GM12878 (cell line): ENCODE results near the gene DGCR8. TPM values are rescaled to one million over a fixed set of nuclear protein-coding genes. Genes with fewer than 3 reads are reported as not detected.
A peak's percentile ranks its signal among the peaks of the same experiment; 100 is the strongest.

ENCODE experiments used
- IKZF1 ChIP-seq: fragments of 450-650 bp; conservative IDR thresholded peaks from 2 replicates; pipeline ENCODE4 v1.6.1; 2017; ENCODE audit warnings: antibody characterized with exemption, mild to moderate bottlenecking
- MYC ChIP-seq: IDR thresholded peaks from 2 replicates; pipeline ENCODE4 v1.6.1; 2011; ENCODE audit warnings: mild to moderate bottlenecking, low read length, moderate library complexity, inconsistent platforms; ENCODE audit not compliant: insufficient read depth, insufficient replicate concordance, insufficient read length, severe bottlenecking
- NR2C2 ChIP-seq: IDR thresholded peaks from 2 replicates; pipeline ENCODE4 v1.6.1; 2011; ENCODE audit warnings: borderline replicate concordance, low read depth; ENCODE audit not compliant: control insufficient read depth, insufficient read length
- POLR2A ChIP-seq: IDR thresholded peaks from 2 replicates; pipeline ENCODE4 v1.6.1; 2011; ENCODE audit warnings: low read depth, mild to moderate bottlenecking, low read length
- ZBED1 ChIP-seq: IDR thresholded peaks from 2 replicates; pipeline ENCODE4 v1.6.1; 2016; ENCODE audit warnings: borderline replicate concordance
- ZNF622 ChIP-seq: fragments of 450-650 bp; IDR thresholded peaks from 2 replicates; pipeline ENCODE4 v1.6.1; 2017; ENCODE audit warnings: mild to moderate bottlenecking, inconsistent platforms
- polyA plus RNA-seq, 11 experiments: library from polyadenylated mRNA; depleted of rRNA in 4 of 11; unstranded in 6 of 11; stranded (reverse) in 5 of 11; fragments of >200 nt; fragmentation: Nextera tagmentation in 4 of 11; fragmentation: Illumina TruSeq in 1 of 11; extraction: Ambion mirVana in 4 of 11; extraction: Trizol in 1 of 11; gene quantifications; 1 replicate in 1 of 11; 2 replicates in 10 of 11; pipeline versions ENCODE4 v1.2.1 to v1.2.3, GENCODE V29; 2011 to 2016; ENCODE audit warnings: inconsistent platforms in 2 of 11, missing spikeins in 2 of 11, low read depth in 1 of 11
- total RNA-seq, 4 experiments: library from RNA; depleted of rRNA in 3 of 4; stranded (reverse); fragments of >200 nt in 3 of 4; fragmentation: Illumina TruSeq in 1 of 4; extraction: Trizol in 1 of 4; gene quantifications; 2 replicates each; pipeline versions ENCODE4 v1.2.1 to v1.2.3, GENCODE V29; 2013 to 2021
- TF ChIP-seq, protein P1 (sequence below), 3 experiments: IDR thresholded peaks in 2 of 3; conservative IDR thresholded peaks in 1 of 3; 2 replicates each; pipeline ENCODE4 v1.5.1; 2011; ENCODE audit warnings: low read depth in 3 of 3, low read length in 3 of 3, mild to moderate bottlenecking in 3 of 3, control low read depth in 2 of 3, moderate library complexity in 2 of 3, inconsistent platforms in 1 of 3, mixed read lengths in 1 of 3; ENCODE audit not compliant: control insufficient read depth in 2 of 3, insufficient read depth in 1 of 3; ENCODE audit errors: extremely low read depth in 1 of 3
- TF ChIP-seq, protein P2 (sequence below): fragments of 450-650 bp; formaldehyde crosslinking; IDR thresholded peaks from 2 replicates; pipeline ENCODE4 v1.4.0; 2022; ENCODE audit warnings: mild to moderate bottlenecking, moderate library complexity
- TF ChIP-seq, protein P3 (sequence below): IDR thresholded peaks from 2 replicates; pipeline ENCODE4 v1.6.1; 2012; ENCODE audit warnings: improper control_type of control experiment, low read depth, low read length; ENCODE audit not compliant: insufficient replicate concordance

DGCR8 gene
- total and polyA plus RNA-seq, 10 of the 15 experiments (the other 5 are each of a cell fraction or from before 2014, with no cell fraction given), result 1.2 to 35.1 (median 17.2) TPM

DNA sequence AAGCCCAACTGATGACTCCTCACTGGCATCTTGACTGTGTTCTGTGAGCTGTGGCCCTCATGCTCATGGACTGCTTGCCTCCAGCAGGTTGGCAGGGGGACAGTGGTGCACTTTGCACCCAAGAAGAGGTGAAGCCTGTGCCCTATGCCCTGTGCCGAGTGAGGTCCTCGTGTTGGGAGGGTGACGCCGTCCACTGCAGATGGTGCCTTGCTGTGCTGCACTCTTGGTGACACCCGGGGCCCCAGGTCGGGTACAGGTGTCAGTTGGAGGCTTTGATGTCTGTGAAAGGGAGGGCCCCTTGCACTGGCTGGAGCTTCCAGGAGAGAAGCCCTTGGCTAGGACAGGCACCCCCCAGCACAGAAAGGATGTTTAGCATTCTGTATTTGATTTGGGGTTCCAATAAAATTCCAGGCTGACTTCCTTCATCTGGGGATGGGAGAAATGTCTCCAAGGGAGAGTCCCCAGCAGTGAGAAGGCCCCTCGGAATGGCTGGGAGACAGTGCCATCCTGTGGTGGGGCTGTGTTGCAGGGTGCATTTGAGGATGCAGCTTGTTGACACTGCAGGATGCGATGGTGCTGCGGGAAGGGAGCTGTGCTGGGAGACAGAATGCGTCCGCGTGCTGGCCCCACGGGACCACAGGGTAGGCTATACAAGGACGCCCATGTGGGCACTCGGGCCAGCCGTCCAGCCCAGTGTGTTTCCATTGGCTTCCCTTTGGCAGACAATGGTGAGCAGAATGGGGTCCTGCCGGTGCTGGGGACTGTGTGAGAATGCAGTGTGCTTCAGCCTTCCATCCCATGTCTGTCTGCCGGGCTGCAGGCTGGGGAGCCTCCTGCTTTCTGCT, 49.1 kb downstream of the DGCR8 start (continued):
- TF ChIP-seq ZNF622 (no peak), ZBED1 (peak; percentile 19; the same call in 1 of the 2 replicates), POLR2A (peak; percentile 67), MYC (no peak), NR2C2 (no peak), IKZF1 (no peak)
- TF ChIP-seq, protein P1, sequence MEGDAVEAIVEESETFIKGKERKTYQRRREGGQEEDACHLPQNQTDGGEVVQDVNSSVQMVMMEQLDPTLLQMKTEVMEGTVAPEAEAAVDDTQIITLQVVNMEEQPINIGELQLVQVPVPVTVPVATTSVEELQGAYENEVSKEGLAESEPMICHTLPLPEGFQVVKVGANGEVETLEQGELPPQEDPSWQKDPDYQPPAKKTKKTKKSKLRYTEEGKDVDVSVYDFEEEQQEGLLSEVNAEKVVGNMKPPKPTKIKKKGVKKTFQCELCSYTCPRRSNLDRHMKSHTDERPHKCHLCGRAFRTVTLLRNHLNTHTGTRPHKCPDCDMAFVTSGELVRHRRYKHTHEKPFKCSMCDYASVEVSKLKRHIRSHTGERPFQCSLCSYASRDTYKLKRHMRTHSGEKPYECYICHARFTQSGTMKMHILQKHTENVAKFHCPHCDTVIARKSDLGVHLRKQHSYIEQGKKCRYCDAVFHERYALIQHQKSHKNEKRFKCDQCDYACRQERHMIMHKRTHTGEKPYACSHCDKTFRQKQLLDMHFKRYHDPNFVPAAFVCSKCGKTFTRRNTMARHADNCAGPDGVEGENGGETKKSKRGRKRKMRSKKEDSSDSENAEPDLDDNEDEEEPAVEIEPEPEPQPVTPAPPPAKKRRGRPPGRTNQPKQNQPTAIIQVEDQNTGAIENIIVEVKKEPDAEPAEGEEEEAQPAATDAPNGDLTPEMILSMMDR (IDR thresholded peaks at IDR 0.05 in 2 of 3, conservative IDR thresholded peaks at IDR 0.05 in 1 of 3; ENCODE audit: control insufficient read depth in 2 of 3, extremely low read depth in 1 of 3, insufficient read depth in 1 of 3, low read depth in 3 of 3, low read length in 3 of 3), result peak; percentile 46 to 79 (median 64); a peak in 5 of 6 replicates
- TF ChIP-seq, protein P2, sequence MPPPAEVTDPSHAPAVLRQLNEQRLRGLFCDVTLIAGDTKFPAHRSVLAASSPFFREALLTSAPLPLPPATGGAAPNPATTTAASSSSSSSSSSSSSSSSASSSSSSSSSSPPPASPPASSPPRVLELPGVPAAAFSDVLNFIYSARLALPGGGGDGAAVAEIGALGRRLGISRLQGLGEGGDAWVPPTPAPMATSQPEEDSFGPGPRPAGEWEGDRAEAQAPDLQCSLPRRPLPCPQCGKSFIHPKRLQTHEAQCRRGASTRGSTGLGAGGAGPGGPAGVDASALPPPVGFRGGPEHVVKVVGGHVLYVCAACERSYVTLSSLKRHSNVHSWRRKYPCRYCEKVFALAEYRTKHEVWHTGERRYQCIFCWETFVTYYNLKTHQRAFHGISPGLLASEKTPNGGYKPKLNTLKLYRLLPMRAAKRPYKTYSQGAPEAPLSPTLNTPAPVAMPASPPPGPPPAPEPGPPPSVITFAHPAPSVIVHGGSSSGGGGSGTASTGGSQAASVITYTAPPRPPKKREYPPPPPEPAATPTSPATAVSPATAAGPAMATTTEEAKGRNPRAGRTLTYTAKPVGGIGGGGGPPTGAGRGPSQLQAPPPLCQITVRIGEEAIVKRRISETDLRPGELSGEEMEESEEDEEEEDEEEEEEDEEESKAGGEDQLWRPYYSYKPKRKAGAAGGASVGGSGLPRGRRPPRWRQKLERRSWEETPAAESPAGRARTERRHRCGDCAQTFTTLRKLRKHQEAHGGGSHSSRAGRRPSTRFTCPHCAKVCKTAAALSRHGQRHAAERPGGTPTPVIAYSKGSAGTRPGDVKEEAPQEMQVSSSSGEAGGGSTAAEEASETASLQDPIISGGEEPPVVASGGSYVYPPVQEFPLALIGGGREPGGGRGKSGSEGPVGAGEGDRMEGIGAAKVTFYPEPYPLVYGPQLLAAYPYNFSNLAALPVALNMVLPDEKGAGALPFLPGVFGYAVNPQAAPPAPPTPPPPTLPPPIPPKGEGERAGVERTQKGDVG (CRISPR knock-in tag), result no peak
- TF ChIP-seq, protein P3, sequence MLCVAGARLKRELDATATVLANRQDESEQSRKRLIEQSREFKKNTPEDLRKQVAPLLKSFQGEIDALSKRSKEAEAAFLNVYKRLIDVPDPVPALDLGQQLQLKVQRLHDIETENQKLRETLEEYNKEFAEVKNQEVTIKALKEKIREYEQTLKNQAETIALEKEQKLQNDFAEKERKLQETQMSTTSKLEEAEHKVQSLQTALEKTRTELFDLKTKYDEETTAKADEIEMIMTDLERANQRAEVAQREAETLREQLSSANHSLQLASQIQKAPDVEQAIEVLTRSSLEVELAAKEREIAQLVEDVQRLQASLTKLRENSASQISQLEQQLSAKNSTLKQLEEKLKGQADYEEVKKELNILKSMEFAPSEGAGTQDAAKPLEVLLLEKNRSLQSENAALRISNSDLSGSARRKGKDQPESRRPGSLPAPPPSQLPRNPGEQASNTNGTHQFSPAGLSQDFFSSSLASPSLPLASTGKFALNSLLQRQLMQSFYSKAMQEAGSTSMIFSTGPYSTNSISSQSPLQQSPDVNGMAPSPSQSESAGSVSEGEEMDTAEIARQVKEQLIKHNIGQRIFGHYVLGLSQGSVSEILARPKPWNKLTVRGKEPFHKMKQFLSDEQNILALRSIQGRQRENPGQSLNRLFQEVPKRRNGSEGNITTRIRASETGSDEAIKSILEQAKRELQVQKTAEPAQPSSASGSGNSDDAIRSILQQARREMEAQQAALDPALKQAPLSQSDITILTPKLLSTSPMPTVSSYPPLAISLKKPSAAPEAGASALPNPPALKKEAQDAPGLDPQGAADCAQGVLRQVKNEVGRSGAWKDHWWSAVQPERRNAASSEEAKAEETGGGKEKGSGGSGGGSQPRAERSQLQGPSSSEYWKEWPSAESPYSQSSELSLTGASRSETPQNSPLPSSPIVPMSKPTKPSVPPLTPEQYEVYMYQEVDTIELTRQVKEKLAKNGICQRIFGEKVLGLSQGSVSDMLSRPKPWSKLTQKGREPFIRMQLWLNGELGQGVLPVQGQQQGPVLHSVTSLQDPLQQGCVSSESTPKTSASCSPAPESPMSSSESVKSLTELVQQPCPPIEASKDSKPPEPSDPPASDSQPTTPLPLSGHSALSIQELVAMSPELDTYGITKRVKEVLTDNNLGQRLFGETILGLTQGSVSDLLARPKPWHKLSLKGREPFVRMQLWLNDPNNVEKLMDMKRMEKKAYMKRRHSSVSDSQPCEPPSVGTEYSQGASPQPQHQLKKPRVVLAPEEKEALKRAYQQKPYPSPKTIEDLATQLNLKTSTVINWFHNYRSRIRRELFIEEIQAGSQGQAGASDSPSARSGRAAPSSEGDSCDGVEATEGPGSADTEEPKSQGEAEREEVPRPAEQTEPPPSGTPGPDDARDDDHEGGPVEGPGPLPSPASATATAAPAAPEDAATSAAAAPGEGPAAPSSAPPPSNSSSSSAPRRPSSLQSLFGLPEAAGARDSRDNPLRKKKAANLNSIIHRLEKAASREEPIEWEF, result no peak
